HL-60 (cell line): ENCODE data around the gene GLI2.

Experiments used
- DNase-seq, 2 experiments: peaks; one replicate each; pipeline ENCODE4 v3.0.0-alpha.2; 2010 to 2020; ENCODE audit warnings: low read depth in 1 of 2, low spot score in 1 of 2
- H3K27ac ChIP-seq: fragments of 250-450 bp; sonication (Bioruptor Pico); replicated peaks from 2 replicates; pipeline ENCODE4 v1.5.1; 2020; ENCODE audit warnings: mild to moderate bottlenecking, moderate library complexity
- H3K27me3 ChIP-seq: fragments of 250-450 bp; sonication (Bioruptor Pico); 2 replicates; pipeline ENCODE4 v1.5.1; 2021; ENCODE audit warnings: mild to moderate bottlenecking, moderate library complexity; ENCODE audit not compliant: insufficient read depth, poor library complexity, severe bottlenecking
- H3K4me3 ChIP-seq: replicated peaks from 2 replicates; pipeline ENCODE4 v1.5.1; 2011; ENCODE audit warnings: mild to moderate bottlenecking, control low read depth, low read length; ENCODE audit not compliant: insufficient read depth
- CTCF ChIP-seq: IDR thresholded peaks from one replicate; pipeline ENCODE4 v1.5.1; 2011; ENCODE audit warnings: low read length, control low read depth, inconsistent platforms; ENCODE audit not compliant: insufficient read depth
- GABPA ChIP-seq: IDR thresholded peaks from 2 replicates; pipeline ENCODE4 v1.6.1; 2012; ENCODE audit warnings: low read depth
- POLR2AphosphoS5 ChIP-seq: IDR thresholded peaks from 2 replicates; pipeline ENCODE4 v1.6.1; 2012; ENCODE audit warnings: low read depth
- REST ChIP-seq: IDR thresholded peaks from 2 replicates; pipeline ENCODE4 v1.6.1; 2012; ENCODE audit warnings: low read depth; ENCODE audit not compliant: insufficient replicate concordance
- SPI1 ChIP-seq: IDR thresholded peaks from 2 replicates; pipeline ENCODE4 v1.6.1; 2012; ENCODE audit warnings: low read depth, mild to moderate bottlenecking, borderline replicate concordance

Gene GLI2

DNA sequence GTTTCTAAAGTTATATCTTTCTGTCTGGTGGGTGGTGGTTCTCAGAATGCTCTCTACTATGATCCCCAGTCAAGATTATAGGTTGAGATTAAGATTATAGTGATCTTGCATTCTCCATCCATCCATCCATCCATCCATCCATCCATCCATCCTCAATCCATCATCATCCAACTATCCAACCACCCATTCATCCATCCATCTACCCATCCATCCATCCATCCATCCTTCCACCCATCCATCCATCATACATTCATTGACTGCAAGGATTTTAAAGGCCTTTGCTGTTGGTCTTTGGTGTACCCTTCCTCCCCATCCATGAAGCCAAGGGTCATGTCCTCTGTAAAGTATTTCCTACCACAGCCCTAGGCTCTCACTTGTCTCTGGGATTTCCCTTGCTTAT, 13.1 kb downstream of the GLI2 start:
- Histone ChIP-seq H3K27me3 (peaks cover 8% of the 10 kb centered on the region), H3K27ac (no peak overlapping the region), H3K4me3 (no peak overlapping the region)
- TF ChIP-seq GABPA (no peak), CTCF (no peak), SPI1 (no peak), POLR2AphosphoS5 (no peak), REST (no peak)
- DNase-seq, result no peak

DNA sequence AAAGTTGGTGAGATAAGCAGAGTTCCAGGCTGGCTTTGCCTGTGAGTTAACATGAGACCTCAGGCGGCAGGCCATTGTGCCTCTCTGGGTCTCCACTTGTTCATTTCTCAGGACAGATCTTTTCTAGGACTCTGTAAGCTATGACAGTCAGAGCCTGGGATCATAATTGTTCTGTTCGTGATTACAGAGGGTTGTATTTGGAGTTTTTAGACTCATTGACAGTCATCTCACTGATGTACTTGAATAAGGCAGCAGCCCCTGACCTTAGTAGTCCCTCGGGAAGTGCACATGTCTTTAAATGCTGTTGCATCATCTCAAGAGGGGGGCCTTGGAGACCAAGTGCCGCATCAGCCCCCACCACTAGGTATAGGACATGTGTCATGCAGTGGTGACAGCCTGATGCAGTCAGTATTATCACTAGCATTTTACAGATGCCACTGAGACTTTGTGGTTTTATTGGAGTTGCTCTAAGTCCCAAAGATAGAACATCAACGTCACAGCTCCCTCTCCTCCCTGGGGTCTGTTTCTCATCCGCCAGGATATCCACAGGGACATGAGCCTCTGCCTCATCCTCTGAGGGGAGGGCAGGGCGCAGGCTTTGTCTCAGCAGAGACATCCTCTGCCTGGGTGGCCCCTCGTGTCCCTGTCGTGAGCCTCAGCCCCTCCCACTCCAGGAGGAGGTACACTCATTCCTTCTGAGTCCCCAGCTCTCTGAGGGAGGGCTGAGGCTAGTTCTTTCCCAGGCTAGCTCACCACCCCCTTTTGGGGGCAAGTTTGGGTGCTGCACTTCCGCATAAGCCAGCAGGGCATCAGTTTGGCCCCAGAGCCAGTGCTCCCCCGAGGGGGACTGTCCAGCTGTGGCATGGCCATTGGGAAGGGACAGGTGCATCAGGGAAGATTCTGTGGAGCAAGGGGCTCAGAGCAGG, 14.1 kb downstream of the GLI2 start:
- no peak for DNase-seq
- Histone ChIP-seq H3K4me3 (no peak overlapping the region), H3K27ac (no peak overlapping the region), H3K27me3 (peaks cover 5% of the 10 kb centered on the region)
- TF ChIP-seq POLR2AphosphoS5, result no peak
- TF ChIP-seq GABPA, result no peak

GRCh38 chr2:120750488-120751210, 15.0 kb downstream of the GLI2 start:
- H3K27me3 ChIP-seq, result peaks cover 5% of the 10 kb centered on the region
- no peak overlapping the region for H3K4me3 ChIP-seq
- DNase-seq, result no peak
- no peak overlapping the region for H3K27ac ChIP-seq
- TF ChIP-seq POLR2AphosphoS5 (no peak), SPI1 (no peak), CTCF (no peak), GABPA (no peak), REST (no peak)

DNA sequence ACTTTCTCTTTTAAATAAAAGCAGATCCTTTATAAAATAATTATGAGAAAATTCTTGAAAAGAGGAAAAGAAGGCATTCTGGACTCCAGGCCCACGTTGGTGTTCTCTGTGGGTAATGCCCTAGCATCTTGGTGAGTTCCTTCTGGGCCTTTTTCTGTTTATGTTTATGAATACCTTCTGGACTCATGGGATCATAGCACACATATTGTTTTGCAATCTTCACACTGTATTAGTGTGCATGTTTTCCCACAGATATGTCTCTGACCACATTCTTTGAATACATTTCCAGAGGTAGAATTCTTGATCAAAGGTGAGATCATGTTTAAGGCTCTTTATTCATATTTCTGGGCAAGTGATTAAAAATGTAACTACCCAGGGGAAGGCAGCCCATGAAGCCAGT, 15.9 kb downstream of the GLI2 start:
- no peak for TF ChIP-seq GABPA
- no peak for TF ChIP-seq SPI1
- no peak for TF ChIP-seq CTCF
- no peak for TF ChIP-seq POLR2AphosphoS5
- no peak for TF ChIP-seq REST
- H3K27ac ChIP-seq, result no peak overlapping the region
- H3K27me3 ChIP-seq, result peaks cover 5% of the 10 kb centered on the region
- no peak for DNase-seq
- H3K4me3 ChIP-seq, result no peak overlapping the region
